HepG2 (cell line): ENCODE results near the gene FGFR2. TPM values are rescaled to one million over a fixed set of nuclear protein-coding genes. Genes with fewer than 3 reads are reported as not detected.

Source experiments
- ASH2L ChIP-seq: fragments of 300-600, 200-600 bp; sonication (generic); IDR thresholded peaks from 2 replicates; pipeline ENCODE4 v1.7.0; 2017; ENCODE audit warnings: low read depth, mild to moderate bottlenecking, moderate library complexity, mixed read lengths, low read length; ENCODE audit not compliant: insufficient read length
- ATF4 ChIP-seq, 2 experiments: fragments of 450-650 bp in 1 of 2; sonication (generic) in 1 of 2; formaldehyde crosslinking; IDR thresholded peaks; 2 replicates each; pipeline versions ENCODE4 v1.5.0 to v1.8.0; 2020 to 2022; ENCODE audit warnings: mild to moderate bottlenecking in 1 of 2, missing genetic modification reagents in 1 of 2
- BCL3 ChIP-seq: sonication (generic); formaldehyde crosslinking; IDR thresholded peaks from 2 replicates; pipeline ENCODE4 v1.5.1; 2020; ENCODE audit warnings: mild to moderate bottlenecking, missing genetic modification reagents, moderate library complexity
- HDAC1 ChIP-seq: sonication (generic); formaldehyde crosslinking; IDR thresholded peaks from 2 replicates; pipeline ENCODE4 v1.5.1; 2020; ENCODE audit warnings: mild to moderate bottlenecking, missing genetic modification reagents
- KDM2A ChIP-seq: sonication (generic); formaldehyde crosslinking; IDR thresholded peaks from 2 replicates; pipeline ENCODE4 v1.4.0; 2020; ENCODE audit warnings: low read depth, missing genetic modification reagents, borderline replicate concordance
- MAFK ChIP-seq, 2 experiments: IDR thresholded peaks in 1 of 2; conservative IDR thresholded peaks in 1 of 2; 2 replicates each; pipeline ENCODE4 v1.6.1; 2011; ENCODE audit warnings: improper control_type of control experiment in 2 of 2, low read length in 2 of 2
- MXD1 ChIP-seq: sonication (generic); formaldehyde crosslinking; IDR thresholded peaks from 2 replicates; pipeline ENCODE4 v1.4.0; 2020; ENCODE audit warnings: mild to moderate bottlenecking, missing genetic modification reagents
- RBM39 ChIP-seq: fragments of 200-400 bp; formaldehyde crosslinking; IDR thresholded peaks from one replicate; pipeline ENCODE4 v1.6.1; 2018; ENCODE audit warnings: antibody characterized with exemption, mild to moderate bottlenecking, low read depth, low read length; ENCODE audit not compliant: poor library complexity, severe bottlenecking
- SIX1 ChIP-seq: sonication (generic); formaldehyde crosslinking; IDR thresholded peaks from 2 replicates; pipeline ENCODE4 v1.4.0; 2020; ENCODE audit warnings: missing genetic modification reagents, borderline replicate concordance
- SMYD3 ChIP-seq: sonication (generic); formaldehyde crosslinking; IDR thresholded peaks from 2 replicates; pipeline ENCODE4 v1.8.1; 2023; ENCODE audit warnings: mild to moderate bottlenecking, missing genetic modification reagents
- SRSF1 ChIP-seq: fragments of 200-400 bp; formaldehyde crosslinking; optimal IDR thresholded peaks from 2 replicates; pipeline ENCODE3; 2017; ENCODE audit warnings: mild to moderate bottlenecking, low read depth, low read length, moderate library complexity
- TOE1 ChIP-seq: sonication (generic); formaldehyde crosslinking; IDR thresholded peaks from 2 replicates; pipeline ENCODE4 v1.4.0; 2020; ENCODE audit warnings: mild to moderate bottlenecking, missing genetic modification reagents
- ZBTB10 ChIP-seq: sonication (generic); formaldehyde crosslinking; IDR thresholded peaks from 2 replicates; pipeline ENCODE4 v1.4.0; 2020; ENCODE audit warnings: missing genetic modification reagents, borderline replicate concordance
- ZNF235 ChIP-seq: sonication (generic); formaldehyde crosslinking; IDR thresholded peaks from 2 replicates; pipeline ENCODE4 v1.8.1; 2023; ENCODE audit warnings: mild to moderate bottlenecking, missing genetic modification reagents, borderline replicate concordance
- ZNF274 ChIP-seq: sonication (generic); formaldehyde crosslinking; IDR thresholded peaks from 2 replicates; pipeline ENCODE4 v1.5.1; 2020; ENCODE audit warnings: mild to moderate bottlenecking, missing genetic modification reagents
- ZNF501 ChIP-seq: sonication (generic); formaldehyde crosslinking; IDR thresholded peaks from 2 replicates; pipeline ENCODE4 v1.5.1; 2020; ENCODE audit warnings: mild to moderate bottlenecking, moderate library complexity, missing genetic modification reagents
- ZNF512B ChIP-seq: sonication (generic); formaldehyde crosslinking; IDR thresholded peaks from 2 replicates; pipeline ENCODE4 v1.5.1; 2020; ENCODE audit warnings: missing genetic modification reagents, mild to moderate bottlenecking, borderline replicate concordance
- ZNF777 ChIP-seq: sonication (generic); formaldehyde crosslinking; IDR thresholded peaks from 2 replicates; pipeline ENCODE4 v1.4.0; 2020; ENCODE audit warnings: missing genetic modification reagents
- polyA plus RNA-seq, 8 experiments: library from polyadenylated mRNA; depleted of rRNA in 3 of 8; stranded (reverse) in 7 of 8; unstranded in 1 of 8; fragments of >200 nt; fragmentation: Illumina TruSeq in 4 of 8; extraction: Trizol in 4 of 8; gene quantifications; 2 replicates each; pipeline versions ENCODE4 v1.2.1 to v1.2.3, GENCODE V29; 2011 to 2016; ENCODE audit warnings: low read depth in 4 of 8, missing spikeins in 1 of 8, mixed read lengths in 1 of 8; ENCODE audit not compliant: insufficient read depth in 1 of 8
- total RNA-seq, 5 experiments: library from RNA; depleted of rRNA; stranded (reverse); fragments of >200 nt; fragmentation: Illumina TruSeq; extraction: Trizol; gene quantifications; 2 replicates each; pipeline ENCODE4 v1.2.3, GENCODE V29; 2016; ENCODE audit warnings: low read depth in 1 of 5

Gene FGFR2
- total and polyA plus RNA-seq, 2 of the 13 experiments (the other 11 are each of a cell fraction or from before 2014, with no cell fraction given), result 1.6 to 2.6 TPM

- TF ChIP-seq BCL3 (CRISPR knock-in tag), result 0 out of 2 replicates have a peak, but pooled peaks have one; percentile 3
- TF ChIP-seq SIX1 (CRISPR knock-in tag), result no peak
- peak in 1 of 2 experiments; percentile 33; a peak in 2 of 4 replicates for TF ChIP-seq MAFK (conservative IDR thresholded peaks at IDR 0.05 in 1 of 2, IDR thresholded peaks at IDR 0.05 in 1 of 2; ENCODE audit: low read length in 2 of 2)
- no peak for TF ChIP-seq SMYD3 (CRISPR knock-in tag)
- TF ChIP-seq ZBTB10, result no peak
- TF ChIP-seq KDM2A, result 0 out of 2 replicates have a peak, but pooled peaks have one; percentile 8
- TF ChIP-seq ZNF274 (CRISPR knock-in tag), result 0 out of 2 replicates have a peak, but pooled peaks have one; percentile 9
- TF ChIP-seq RBM39, result peak; percentile 30
- no peak for TF ChIP-seq ZNF512B (CRISPR knock-in tag)
- TF ChIP-seq ASH2L, result peak; percentile 12
- TF ChIP-seq ZNF501 (CRISPR knock-in tag), result peak; percentile 44; the same call in 1 of the 2 replicates
- TF ChIP-seq MXD1 (CRISPR knock-in tag), result 0 out of 2 replicates have a peak, but pooled peaks have one; percentile 19
- TF ChIP-seq ATF4 (CRISPR knock-in tag; IDR thresholded peaks at IDR 0.05), result no peak
- TF ChIP-seq ZNF235, result no peak
- TF ChIP-seq HDAC1, result peak; percentile 2; the same call in 1 of the 2 replicates
- peak; percentile 73 for TF ChIP-seq ZNF777 (CRISPR knock-in tag)
- peak; percentile 28 for TF ChIP-seq SRSF1
- no peak for TF ChIP-seq TOE1 (CRISPR knock-in tag)
These were observed 561 bp downstream of the FGFR2 start (continued) for GRCh38 chr10:121597504-121598262.
